Hematopoietic multipotent progenitor cell treated with erythropoietin and hydrocortisone succinate and interleukin-3 and kit ligand, for 4 days (in vitro differentiated cells): ENCODE measurements around the gene STPG3.

Source experiments
- DNase-seq: peaks from one replicate; pipeline ENCODE4 v3.0.0-alpha.2; 2015

STPG3 gene

GRCh38 chr9:137281345-137282116 lies 30.4 kb downstream of the STPG3 start:
- DNase-seq, result no peak

DNA sequence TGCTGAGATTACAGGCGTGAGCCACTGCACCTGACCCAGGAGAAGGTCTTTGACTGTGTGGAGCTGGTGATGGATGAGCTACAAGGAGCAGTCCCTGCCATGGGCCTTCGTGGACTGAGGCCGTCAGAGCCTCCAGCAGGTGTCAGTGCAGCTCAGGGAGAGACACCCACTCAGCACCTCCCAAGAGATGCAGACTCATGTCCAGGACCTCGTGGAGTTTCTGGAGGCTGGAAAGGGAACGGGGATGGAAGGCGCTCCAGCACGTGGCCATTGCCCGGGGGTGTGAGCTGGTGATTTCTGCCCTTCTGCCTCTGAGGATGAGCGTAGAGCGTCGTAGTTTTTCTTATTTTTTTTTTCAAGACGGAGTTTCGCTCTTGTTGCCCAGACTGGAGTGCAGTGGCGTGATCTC lies 35.9 kb downstream of the STPG3 start:
- DNase-seq, result peak; percentile 81

- DNase-seq, result no peak
Observed at GRCh38 chr9:137293094-137293481, 42.0 kb downstream of the STPG3 start.

DNA sequence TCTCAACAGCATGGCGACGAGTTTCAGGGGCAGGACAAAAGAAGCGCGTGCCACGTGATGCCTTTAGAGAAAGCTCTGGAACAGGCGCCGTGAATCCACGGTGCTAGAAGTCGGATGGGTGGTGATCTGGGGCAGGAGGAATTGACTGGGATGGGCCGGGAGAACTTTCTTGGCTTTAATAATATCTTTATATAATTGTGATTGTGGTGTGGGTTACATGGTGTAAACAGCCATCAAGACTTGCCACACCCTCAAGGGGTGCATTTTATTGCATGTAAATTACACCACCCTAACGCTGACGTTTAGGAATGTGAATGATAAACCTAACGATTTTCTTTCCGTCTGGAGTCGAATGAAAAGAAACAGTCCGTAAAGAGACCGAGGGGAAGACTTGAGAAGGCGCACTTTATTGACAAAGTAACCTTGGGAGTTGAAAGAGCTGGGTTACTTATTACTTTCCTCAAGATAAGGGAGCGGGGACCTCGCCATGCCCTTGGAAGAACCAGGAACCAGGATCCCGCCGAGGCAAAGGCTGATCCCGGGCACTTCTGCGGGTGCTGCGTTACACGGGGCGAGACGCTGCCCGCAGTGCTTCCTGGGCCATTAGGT lies 42.5 kb downstream of the STPG3 start:
- no peak for DNase-seq

DNA sequence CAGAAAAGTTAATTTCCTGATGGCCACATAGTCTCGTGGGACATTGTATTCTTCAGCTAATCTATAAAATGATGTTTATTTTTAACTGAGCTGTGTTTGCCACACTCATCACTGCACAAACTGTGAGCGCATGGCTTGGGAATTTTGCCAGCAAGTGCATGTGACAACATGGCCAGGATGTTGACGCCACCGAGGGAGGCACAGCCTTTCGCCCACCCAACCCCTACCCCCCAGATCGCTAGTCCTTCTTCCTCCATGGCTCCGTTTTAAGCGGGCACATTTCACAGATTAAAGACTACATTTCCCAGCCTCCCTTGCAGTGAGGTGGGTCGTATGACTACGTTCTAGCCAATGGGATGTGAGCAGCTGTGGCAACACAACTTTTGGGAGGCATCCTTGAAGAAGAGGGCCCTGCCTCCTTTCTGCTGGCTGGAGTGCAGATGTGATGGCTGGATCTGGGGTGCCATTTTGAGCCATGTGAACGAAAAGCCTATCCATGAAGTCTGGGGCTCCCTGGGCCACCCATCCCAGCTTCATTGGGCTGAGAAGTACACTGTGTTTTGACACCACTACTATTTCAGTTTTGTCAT lies 43.1 kb downstream of the STPG3 start:
- DNase-seq, result peak; percentile 87

GRCh38 chr9:137294681-137295237 lies 43.7 kb downstream of the STPG3 start:
- DNase-seq, result peak; percentile 76

DNA sequence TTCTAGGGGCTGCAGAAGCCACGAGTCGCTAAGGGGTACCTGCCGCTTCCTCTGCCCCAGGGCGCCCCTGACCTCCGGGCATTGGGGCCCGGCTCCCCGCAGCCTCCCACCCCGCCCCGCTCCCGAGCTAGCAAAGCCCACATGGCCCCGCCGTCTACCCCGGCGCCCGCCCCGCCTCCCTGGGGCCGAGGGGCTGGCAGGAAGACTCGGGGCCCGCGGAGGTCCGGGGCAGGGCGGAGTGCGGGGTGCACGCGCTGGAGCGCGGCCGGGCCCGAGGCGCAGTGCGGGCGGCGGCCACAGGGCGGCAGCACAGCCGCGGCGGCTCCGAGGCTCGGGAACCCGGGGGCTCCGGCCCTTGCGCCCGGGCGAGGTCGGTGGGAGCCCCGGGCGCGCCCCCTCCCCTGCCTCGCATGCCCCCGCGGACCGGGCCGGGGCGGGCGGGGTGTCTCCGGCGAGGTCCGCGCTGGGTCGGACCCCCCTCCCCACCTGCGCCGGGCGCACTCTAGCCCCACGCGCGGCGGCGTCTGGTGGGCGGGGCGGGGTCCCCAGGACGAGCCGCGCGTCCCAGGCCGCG lies 44.2 kb downstream of the STPG3 start:
- peak; percentile 76 for DNase-seq

DNA sequence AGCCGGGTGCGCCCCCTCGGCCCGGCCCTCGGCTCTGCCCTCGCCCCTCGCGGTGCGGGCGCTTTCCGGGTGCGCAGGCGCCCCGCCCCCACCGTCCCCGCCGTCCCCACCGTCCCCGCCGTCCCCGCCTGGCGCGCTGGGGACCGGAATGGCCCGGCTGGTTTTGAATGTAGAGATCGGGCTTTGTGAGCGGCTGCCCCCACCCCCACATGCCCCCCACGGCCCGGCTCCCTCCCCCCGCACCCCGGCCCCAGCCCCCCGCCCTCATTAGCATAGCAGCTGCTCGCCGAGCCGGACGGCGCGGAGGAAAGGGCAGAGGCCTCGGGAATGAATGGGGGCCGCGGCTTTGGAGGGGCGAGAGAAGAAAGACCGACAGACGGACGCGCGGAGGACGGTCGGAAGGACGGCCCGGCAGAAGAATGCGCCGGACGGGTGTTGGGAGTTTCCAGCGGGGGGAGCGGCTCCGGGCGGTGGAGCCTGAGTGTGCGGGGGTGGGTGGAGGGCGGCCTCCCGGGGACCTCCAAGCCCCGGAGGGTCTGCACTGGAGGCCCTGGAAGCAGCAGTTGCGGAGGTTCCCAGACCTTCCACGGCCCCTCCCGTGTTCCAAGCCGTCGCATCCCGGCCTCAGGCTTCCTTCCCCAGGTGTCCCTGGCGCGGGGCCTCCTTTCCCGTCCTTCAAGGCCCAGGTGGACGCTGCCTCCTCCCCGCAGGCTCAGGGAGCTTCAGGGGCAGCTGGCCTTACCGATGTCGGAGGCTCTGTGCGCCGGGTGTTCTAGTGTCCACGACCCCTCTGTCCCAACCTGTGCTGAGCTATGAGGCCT lies 45.0 kb downstream of the STPG3 start:
- no peak for DNase-seq

DNA sequence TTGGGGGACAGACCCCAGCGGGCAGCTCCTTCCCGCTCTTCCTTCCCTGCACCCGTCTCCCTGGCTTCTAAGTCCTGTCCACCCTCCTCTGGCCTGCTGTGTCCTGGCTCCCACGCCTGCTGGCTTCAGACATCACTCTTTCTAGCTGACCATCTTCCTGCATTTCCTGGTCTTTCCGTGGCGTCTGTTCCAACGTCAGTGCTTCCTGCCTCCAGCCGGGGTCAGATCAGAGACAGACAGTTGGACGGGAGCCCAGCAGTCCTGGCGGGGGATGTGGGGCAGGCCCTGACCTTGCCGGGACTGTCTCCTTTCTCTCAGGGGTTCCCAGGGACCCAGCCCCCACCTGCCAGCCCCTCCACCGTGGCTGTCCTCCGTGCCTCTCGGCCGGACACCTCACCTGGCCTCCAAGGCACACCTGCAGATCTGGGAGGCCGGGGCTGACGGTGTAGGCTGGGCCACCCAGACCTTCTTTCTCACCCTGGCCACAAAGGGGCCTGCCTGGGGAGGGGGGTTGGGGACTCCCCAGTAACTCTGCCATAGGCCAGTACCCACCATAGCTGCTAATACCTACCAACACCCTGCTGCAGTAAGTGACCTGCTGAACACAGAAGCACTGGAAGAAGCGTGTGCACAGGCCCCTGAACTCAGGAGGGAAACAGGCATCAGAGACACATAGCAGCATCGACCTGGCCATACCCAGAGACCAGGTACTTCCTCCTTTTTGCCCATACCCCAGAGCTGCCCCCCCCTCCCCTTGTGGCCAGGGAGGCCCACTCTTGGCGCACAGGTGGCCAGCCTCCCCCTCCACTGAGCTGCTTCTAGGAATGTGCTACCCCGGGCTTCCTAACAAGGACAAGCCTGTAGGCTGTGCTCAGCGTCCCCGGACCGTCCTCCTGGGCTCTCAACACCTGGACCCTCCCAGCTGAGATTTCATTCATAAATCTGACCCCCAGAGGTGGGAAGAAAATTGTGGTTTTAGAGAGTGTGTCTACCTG lies 45.9 kb downstream of the STPG3 start:
- no peak for DNase-seq

DNA sequence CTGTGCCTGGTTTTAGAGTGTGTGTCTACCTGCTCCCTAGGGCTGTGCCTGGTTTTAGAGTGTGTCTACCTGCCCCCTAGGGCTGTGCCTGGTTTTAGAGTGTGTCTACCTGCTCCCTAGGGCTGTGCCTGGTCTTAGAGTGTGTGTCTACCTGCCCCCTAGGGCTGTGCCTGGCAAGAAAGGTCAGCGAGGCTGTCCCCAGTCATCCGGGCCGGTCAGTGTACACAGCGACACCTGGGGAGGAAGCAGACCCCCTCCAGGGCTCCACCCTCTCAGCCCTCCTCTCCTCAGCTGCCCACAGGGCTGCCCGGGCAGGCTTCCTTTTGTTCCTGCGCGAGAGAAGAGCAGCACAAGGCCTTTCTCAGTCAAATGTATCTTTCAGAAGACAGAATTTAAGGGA lies 46.9 kb downstream of the STPG3 start:
- no peak for DNase-seq

GRCh38 chr9:137298401-137299202 lies 47.5 kb downstream of the STPG3 start:
- DNase-seq, result no peak

DNA sequence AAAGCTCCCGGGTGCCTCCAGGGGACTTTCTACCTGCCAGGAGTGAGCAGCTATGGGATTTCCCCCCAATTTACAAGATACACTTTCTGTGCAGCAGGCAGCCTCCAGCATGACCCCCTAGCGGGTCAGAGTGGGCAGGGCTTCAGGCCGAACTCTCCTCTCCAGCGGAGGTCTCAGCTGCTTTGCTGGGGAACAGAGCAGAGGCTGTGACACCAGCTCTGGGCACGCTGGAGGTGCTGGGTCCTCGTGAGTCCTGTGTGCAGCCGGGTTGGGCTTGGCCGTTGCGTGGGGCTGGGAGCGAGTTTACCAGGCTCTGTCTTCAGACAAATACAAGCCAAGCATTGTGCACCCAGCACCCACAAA lies 48.1 kb downstream of the STPG3 start:
- no peak for DNase-seq

DNA sequence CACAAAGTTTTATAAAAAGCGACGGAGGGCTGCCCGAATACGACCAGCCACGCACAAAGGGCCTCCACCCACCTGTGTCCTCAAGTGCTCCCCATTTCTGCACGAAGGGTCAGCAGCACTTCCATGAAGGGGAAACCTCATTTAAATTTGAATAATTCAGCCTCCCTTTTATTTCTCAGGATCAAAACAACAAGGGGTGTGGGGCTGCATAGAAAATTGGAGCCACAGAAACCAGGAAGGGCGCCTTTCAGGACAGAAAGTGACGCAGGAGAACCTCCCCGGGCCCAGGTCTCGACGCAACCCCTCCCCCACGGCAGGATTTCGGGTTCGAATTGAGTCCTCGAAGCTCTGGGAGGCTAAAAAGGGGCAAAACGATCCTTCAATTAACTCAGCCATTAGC lies 48.9 kb downstream of the STPG3 start:
- DNase-seq, result peak; percentile 64

DNA sequence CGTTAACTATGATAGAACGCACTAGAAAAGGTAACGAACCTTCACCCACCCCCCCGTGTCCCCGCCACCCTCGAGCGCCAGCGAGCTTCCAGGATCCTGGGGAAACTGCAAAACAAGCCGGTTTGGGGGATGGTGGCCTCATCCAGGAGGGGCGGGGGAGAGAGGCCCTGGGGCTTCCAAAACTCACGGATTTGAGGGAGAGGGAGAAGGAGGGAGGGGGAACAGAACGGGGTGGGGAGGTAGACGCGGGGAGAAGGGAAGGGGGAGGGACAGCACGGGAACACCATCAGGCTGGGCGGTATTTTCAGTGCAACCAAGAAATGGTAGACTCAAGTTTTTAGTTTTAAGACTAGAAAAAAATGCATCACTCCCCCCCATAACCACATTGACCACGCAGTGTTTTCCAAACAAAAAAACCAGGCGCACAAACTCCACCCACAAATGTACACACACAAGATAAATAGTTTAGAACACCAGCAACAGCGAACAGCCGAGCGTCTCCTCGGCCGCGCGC lies 49.5 kb downstream of the STPG3 start:
- no peak for DNase-seq

GRCh38 chr9:137301081-137301947 lies 50.2 kb downstream of the STPG3 start:
- DNase-seq, result peak; percentile 70

- DNase-seq, result peak; percentile 94
Observed at GRCh38 chr9:137302118-137302448, 51.0 kb downstream of the STPG3 start, which contains the start of gene NRARP. NRARP (minus strand) TSS chr9:137302271; CDS start chr9:137301928, 343 bp downstream.

DNA sequence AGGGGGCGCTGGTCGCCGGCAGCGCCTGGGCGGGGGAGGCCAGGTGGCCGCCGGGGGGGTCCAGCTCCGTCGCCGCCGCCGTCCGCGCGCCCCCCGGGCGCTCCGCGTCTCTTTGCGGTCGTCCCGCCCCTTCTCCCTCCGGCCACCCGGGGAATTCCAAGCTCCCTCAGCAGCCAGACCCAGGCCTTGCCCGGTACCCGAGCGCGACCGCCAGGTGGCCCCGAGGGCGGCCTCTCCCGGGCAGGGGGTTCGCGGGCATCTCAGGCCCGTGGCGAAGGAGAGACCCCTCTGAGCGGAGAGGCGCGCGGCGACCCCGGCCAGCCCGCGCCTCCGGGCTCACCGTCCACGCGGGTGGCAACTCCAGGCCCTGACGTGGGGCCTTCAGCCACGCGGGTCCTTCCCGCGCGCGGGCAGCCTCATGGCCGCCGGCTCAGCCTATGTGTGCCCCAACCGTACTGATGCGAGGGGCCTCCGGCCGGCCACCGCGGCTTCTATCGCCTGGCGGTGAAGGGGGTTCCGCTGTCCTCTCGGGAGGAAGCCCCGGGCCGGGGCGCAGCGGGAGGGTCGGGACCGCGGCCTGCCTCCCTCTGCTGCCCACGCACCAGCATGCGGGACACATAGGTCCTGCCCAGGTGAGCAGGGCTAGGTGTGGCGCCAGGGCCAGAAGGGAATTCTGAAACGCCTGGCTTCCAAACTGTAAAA lies 51.5 kb downstream of the STPG3 start:
- DNase-seq, result peak; percentile 77
